Measurements from ENCODE around the gene DCUN1D1.

The DCUN1D1 gene

GRCh38 chr3:182971637-182972036, 8.7 kb downstream of the DCUN1D1 start:
- peak; percentile 27 for DNase-seq

- no peak for DNase-seq
These were observed 9.4 kb downstream of the DCUN1D1 start for GRCh38 chr3:182970811-182971418.

GRCh38 chr3:182969853-182970252, 10.5 kb downstream of the DCUN1D1 start:
- no peak for DNase-seq

DNA sequence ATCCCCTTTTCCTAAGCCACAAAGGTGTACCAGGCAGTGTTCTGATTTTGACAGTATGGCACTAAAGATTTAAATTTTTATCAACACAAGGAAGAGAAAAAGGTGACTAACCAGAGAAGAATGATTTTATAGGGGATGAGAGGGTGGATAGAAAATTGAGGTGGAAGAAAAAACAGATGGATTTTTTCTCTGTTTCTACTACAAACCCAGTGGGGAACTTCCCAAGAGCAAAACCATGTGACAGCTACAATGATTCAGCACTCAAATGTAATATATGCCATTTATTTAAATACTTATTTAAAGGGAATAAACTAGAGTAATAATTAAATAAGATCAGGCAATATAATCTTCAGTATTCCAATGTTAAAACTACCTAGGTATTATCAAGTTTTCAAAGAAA, 11.1 kb downstream of the DCUN1D1 start:
- peak; percentile 63 for DNase-seq

- DNase-seq: no peak
These were observed 12.8 kb downstream of the DCUN1D1 start for GRCh38 chr3:182967218-182968204.

GRCh38 chr3:182965861-182966366, 14.4 kb downstream of the DCUN1D1 start:
- DNase-seq: no peak

DNA sequence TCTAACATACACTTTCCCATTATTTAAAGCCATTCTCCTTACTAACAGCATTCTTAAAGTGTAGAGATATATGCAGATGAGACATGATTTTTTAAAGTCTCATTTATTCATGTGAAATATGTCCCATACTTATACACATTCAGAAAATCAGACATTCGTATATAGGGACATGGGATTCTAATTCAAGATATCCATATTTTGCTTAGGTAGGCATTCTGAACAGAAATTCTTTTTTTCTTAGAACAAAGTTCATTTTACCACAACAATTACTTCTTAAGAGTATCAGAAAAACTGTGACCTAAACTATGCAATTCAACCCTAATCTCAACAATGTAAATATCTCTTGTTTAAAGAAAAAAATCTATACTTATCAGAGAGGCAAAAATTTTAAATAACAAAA, 16.2 kb downstream of the DCUN1D1 start:
- no peak for DNase-seq

GRCh38 chr3:182962166-182962565, 18.2 kb downstream of the DCUN1D1 start:
- DNase-seq: no peak

GRCh38 chr3:182959474-182960350, 20.6 kb downstream of the DCUN1D1 start:
- DNase-seq: no peak

GRCh38 chr3:182957676-182958266, 22.6 kb downstream of the DCUN1D1 start:
- no peak for DNase-seq

- no peak for DNase-seq
These were observed 23.1 kb downstream of the DCUN1D1 start for GRCh38 chr3:182957226-182957625.

GRCh38 chr3:182954553-182955235, 25.6 kb downstream of the DCUN1D1 start:
- no peak for DNase-seq

DNA sequence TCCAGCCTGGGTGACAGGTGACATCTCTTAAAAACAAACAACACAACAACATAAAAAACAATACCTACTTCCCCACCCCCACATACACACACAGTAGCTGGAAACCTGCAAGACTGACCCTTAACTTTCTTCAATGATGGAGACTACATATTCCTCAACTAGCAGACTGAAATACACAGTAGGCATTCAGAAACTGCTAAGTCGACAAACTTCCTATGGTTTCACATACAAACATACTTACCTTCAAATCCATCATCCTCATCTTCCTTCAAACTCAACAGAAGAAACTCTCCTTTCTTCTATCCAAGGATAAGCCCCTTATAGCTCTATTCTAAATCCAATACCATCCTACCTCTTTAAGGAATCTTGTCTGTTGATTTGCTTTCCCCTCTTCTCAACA, 30.6 kb downstream of the DCUN1D1 start:
- no peak for DNase-seq

GRCh38 chr3:182948305-182948704, 32.0 kb downstream of the DCUN1D1 start:
- DNase-seq: no peak

DNA sequence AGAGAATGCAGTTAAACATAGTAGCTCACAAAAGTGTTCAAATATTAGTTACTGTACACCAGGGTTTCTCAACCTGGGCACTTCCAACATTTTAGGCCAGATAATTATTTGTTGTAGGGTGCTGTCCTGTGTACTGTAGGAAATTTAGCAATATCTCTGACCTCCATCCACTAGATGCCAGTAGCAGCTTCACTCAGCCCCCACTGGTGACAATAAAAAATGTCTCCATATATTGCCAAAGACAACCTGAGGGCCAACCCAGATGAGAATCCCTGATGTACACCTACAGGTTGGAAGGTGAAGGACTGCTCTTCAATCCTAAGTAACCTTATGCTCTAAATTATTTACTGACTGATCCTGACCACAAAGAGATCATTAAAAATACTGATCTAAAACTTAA, 32.5 kb downstream of the DCUN1D1 start:
- DNase-seq: no peak

DNA sequence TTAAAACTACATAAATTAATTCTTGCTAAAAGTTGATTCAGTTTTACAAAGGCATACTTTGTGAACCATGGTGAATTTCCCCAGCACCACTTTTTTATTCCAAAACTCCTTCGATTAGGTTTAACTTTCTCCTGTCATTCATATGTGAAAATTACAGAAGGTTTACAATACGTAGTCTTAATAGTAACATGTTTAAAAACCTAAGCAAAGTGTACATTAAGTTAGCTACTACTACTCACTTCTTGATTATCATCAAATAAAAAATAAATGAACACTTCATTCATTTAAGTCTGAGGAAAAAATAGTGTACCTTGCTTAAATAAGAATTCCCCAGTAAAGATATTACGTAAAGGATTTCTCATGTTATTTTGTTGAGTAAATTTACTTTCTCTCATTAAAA, 38.6 kb downstream of the DCUN1D1 start:
- DNase-seq: no peak

DNA sequence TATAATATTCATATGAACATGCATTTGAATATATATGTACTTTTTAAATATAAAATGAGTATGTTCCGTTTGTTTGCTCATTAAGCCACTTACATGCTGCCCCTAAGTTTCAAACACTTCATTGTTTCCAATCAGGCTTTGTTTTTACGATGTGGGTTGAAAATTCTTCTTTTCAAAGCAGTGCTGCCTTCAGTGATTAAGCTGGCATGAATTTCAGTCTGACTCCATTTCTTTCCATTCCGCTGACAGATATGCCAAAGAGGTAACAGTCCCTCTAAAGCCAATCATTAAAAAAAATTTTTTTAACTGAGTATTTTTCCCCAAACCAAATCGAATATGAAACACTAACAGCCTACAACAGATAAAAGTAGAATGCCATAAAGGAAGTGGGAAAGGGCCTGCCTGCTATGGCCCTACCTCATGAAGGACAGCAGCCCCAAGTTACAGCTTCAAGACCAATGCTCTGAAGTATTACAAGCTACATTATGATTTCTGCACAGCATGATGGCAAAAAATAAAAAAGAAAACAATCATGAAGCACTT, 40.0 kb downstream of the DCUN1D1 start:
- DNase-seq: no peak

DNA sequence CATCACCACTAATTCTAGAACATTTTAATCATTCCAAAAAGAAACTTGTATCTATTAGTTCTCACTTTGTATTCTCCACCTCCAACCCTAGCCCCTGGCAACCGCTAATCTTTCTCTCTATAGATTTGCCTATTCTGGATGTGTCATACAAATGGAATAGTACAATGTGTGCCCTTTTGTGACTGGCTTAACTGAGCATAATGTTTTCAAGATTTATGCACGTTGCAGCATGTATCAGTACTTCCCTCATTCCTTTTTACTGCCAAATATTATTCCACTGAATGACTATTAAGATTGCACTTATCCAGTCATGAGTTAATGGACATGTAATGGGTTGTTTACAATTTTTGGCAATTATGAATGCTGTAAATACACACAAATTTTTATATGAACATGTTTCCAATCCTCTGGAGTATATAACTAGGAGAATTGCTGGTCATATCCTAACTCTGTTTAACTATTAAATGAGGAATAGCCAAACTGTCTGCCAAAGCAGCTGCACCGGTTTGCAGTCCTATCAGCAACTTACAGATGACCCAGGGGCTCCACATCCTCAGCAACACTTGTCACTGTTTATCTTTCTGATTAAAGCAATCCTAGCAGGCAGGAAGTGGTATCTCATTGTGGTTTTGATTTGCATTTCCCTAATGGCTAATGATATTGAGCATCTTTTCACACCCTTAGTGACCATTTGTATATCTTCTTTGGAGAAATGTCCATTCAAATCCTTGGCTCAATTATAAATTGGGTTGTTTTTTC, 42.9 kb downstream of the DCUN1D1 start:
- no peak for DNase-seq

GRCh38 chr3:182936918-182937285, 43.4 kb downstream of the DCUN1D1 start:
- DNase-seq: no peak

GRCh38 chr3:182936239-182936917, 44.0 kb downstream of the DCUN1D1 start:
- no peak for DNase-seq
